WTC11 (cell line): ENCODE measurements around the gene OAS1. TPM values are rescaled to one million over a fixed set of nuclear protein-coding genes. Genes with fewer than 3 reads are reported as not detected.
A peak's percentile ranks its signal among the peaks of the same experiment; 100 is the strongest.
"Not testable (repeated sequence)": the region's sequence is repeated elsewhere in the genome, so short reads cannot be mapped to it uniquely, and the experiment has no call there.

Experiments used
- ATAC-seq: fragments of 200-7000 bp; cut with Tn5 transposase; 2 replicates; pipeline ENCODE4 v1.10.0; 2021; ENCODE audit warnings: mild to moderate bottlenecking, moderate library complexity
- CTCF ChIA-PET: fragments of 300-600 bp; sonication (Branson Sonifier 250); formaldehyde crosslinking; loops from one replicate; lab custom pipeline; 2021; ENCODE audit warnings: antibody characterized with exemption; lab: Charles Lee
- POLR2A ChIA-PET: fragments of 350-600 bp; sonication (Branson Sonifier 250); formaldehyde crosslinking; loops from one replicate; lab custom pipeline; 2021; ENCODE audit warnings: antibody characterized with exemption; lab: Charles Lee
- DNase-seq: peaks from one replicate; pipeline ENCODE4 v3.0.0; 2021; ENCODE audit warnings: low spot score
- H3K27ac Mint-ChIP-seq: 2 replicates; pipeline ENCODE4 v1.8.0; 2021; ENCODE audit warnings: mixed read lengths
- H3K27me3 Mint-ChIP-seq: 2 replicates; pipeline ENCODE4 v1.8.0; 2021; ENCODE audit warnings: low read depth, mild to moderate bottlenecking, moderate library complexity, mixed read lengths
- H3K36me3 Mint-ChIP-seq: 2 replicates; pipeline ENCODE4 v1.8.0; 2021; ENCODE audit warnings: mixed read lengths
- H3K4me1 Mint-ChIP-seq: 2 replicates; pipeline ENCODE4 v1.8.0; 2022; ENCODE audit warnings: mixed read lengths
- H3K4me3 Mint-ChIP-seq: 2 replicates; pipeline ENCODE4 v1.8.0; 2021; ENCODE audit warnings: mild to moderate bottlenecking, moderate library complexity, mixed read lengths
- H3K9me3 Mint-ChIP-seq: 2 replicates; pipeline ENCODE4 v1.8.0; 2021; ENCODE audit warnings: mixed read lengths
- ARID4B ChIP-seq: sonication (generic); formaldehyde crosslinking; IDR thresholded peaks from 2 replicates; pipeline ENCODE4 v1.8.0; 2023; ENCODE audit warnings: missing genetic modification reagents, mild to moderate bottlenecking, borderline replicate concordance
- GTF2I ChIP-seq: fragments of 250-450 bp; sonication (Bioruptor Pico); conservative IDR thresholded peaks from 2 replicates; pipeline ENCODE4 v1.4.0; 2021; ENCODE audit warnings: mild to moderate bottlenecking
- IRF2 ChIP-seq: sonication (generic); formaldehyde crosslinking; IDR thresholded peaks from 2 replicates; pipeline ENCODE4 v1.8.0; 2022; ENCODE audit warnings: low read depth, missing genetic modification reagents, borderline replicate concordance
- MAX ChIP-seq: sonication (generic); formaldehyde crosslinking; IDR thresholded peaks from 2 replicates; pipeline ENCODE4 v1.8.0; 2022; ENCODE audit warnings: mild to moderate bottlenecking, missing genetic modification reagents
- NFATC4 ChIP-seq: fragments of 250-450 bp; sonication (Bioruptor Pico); IDR thresholded peaks from 2 replicates; pipeline ENCODE4 v1.9.0; 2021; ENCODE audit warnings: mild to moderate bottlenecking
- NFYB ChIP-seq: sonication (generic); formaldehyde crosslinking; conservative IDR thresholded peaks from 2 replicates; pipeline ENCODE4 v1.8.0; 2022; ENCODE audit warnings: low read depth, missing genetic modification reagents
- NR2C2 ChIP-seq: sonication (generic); formaldehyde crosslinking; IDR thresholded peaks from 2 replicates; pipeline ENCODE4 v1.8.0; 2022; ENCODE audit warnings: mild to moderate bottlenecking, missing genetic modification reagents
- OVOL2 ChIP-seq: fragments of 250-450 bp; sonication (Bioruptor Pico); IDR thresholded peaks from 2 replicates; pipeline ENCODE4 v1.9.0; 2021; ENCODE audit warnings: mild to moderate bottlenecking, borderline replicate concordance
- PRRX2 ChIP-seq: fragments of 250-450 bp; sonication (Bioruptor Pico); IDR thresholded peaks from 2 replicates; pipeline ENCODE4 v1.8.0; 2021; ENCODE audit warnings: mild to moderate bottlenecking
- RELA ChIP-seq: sonication (generic); formaldehyde crosslinking; IDR thresholded peaks from 2 replicates; pipeline ENCODE4 v1.8.1; 2022; ENCODE audit warnings: missing genetic modification reagents, mild to moderate bottlenecking, borderline replicate concordance
- TEAD4 ChIP-seq: sonication (generic); formaldehyde crosslinking; IDR thresholded peaks from 2 replicates; pipeline ENCODE4 v1.8.0; 2022; ENCODE audit warnings: mild to moderate bottlenecking, missing genetic modification reagents
- USF1 ChIP-seq: sonication (generic); formaldehyde crosslinking; IDR thresholded peaks from 2 replicates; pipeline ENCODE4 v1.8.0; 2022; ENCODE audit warnings: mild to moderate bottlenecking, missing genetic modification reagents
- ZBTB21 ChIP-seq: sonication (generic); formaldehyde crosslinking; IDR thresholded peaks from 2 replicates; pipeline ENCODE4 v1.8.1; 2023; ENCODE audit warnings: mild to moderate bottlenecking, missing genetic modification reagents, borderline replicate concordance
- ZMAT4 ChIP-seq: fragments of 250-450 bp; sonication (Bioruptor Pico); IDR thresholded peaks from 2 replicates; pipeline ENCODE4 v1.9.0; 2021; ENCODE audit warnings: mild to moderate bottlenecking
- ZNF317 ChIP-seq: sonication (generic); formaldehyde crosslinking; IDR thresholded peaks from 2 replicates; pipeline ENCODE4 v1.8.1; 2023; ENCODE audit warnings: low read depth, mild to moderate bottlenecking, moderate library complexity, missing genetic modification reagents, borderline replicate concordance
- total RNA-seq: library from RNA; stranded (reverse); gene quantifications from 3 replicates; pipeline ENCODE4 v1.2.3, GENCODE V29; 2021

Gene OAS1
- total RNA-seq, 1 experiment from 2014 or later, result 0.24 TPM

- Mint-ChIP-seq H3K4me1 (0 out of 2 replicates have a peak, but pooled peaks cover 3% of the 10 kb centered on the region), H3K9me3 (peaks cover 35% of the 10 kb centered on the region), H3K36me3 (peaks cover 13% of the 10 kb centered on the region), H3K4me3 (no peak overlapping the region), H3K27me3 (peaks cover 8% of the 10 kb centered on the region; the same call in 1 of the 2 replicates), H3K27ac (no peak overlapping the region)
- peak; percentile 63 for TF ChIP-seq GTF2I (CRISPR knock-in tag)
- TF ChIP-seq MAX (CRISPR knock-in tag), result no peak
- peak; percentile 62; the same call in 1 of the 2 replicates for TF ChIP-seq ZNF317 (CRISPR knock-in tag)
- no peak for TF ChIP-seq RELA (CRISPR knock-in tag)
- ChIA-PET CTCF (no interaction called here), POLR2A (no interaction called here)
- no peak for DNase-seq
- ATAC-seq, result no peak
These were observed 6.4 kb downstream of the OAS1 start for GRCh38 chr12:112913038-112913688.

- H3K4me1 Mint-ChIP-seq, H3K27me3 Mint-ChIP-seq, ATAC-seq, CTCF ChIA-PET, DNase-seq, H3K4me3 Mint-ChIP-seq, H3K27ac Mint-ChIP-seq, POLR2A ChIA-PET: not testable (repeated sequence)
- peaks cover 36% of the 10 kb centered on the region for H3K9me3 Mint-ChIP-seq
- peaks cover 13% of the 10 kb centered on the region for H3K36me3 Mint-ChIP-seq
These were observed 7.1 kb downstream of the OAS1 start for GRCh38 chr12:112913888-112914287.

- H3K36me3 Mint-ChIP-seq, result peaks cover 13% of the 10 kb centered on the region
- ATAC-seq (no peak), DNase-seq (no peak)
- CTCF ChIA-PET, result interaction anchor here (1.0 to 1.1 kb wide), 2 partner anchors 77 to 93 kb away, joined by 3 read pairs; no protein-coding TSS in a partner anchor
- peaks cover 10% of the 10 kb centered on the region for H3K27me3 Mint-ChIP-seq
- no peak for TF ChIP-seq IRF2 (CRISPR knock-in tag)
- H3K27ac Mint-ChIP-seq, result no peak overlapping the region
- no peak overlapping the region for H3K4me3 Mint-ChIP-seq
- no peaks in the 10 kb centered on the region for H3K4me1 Mint-ChIP-seq
- POLR2A ChIA-PET, result no interaction called here
- H3K9me3 Mint-ChIP-seq, result peaks cover 36% of the 10 kb centered on the region
These were observed 9.5 kb downstream of the OAS1 start for GRCh38 chr12:112916270-112916669.

- Mint-ChIP-seq H3K27ac (no peak overlapping the region), H3K36me3 (peaks cover 3% of the 10 kb centered on the region), H3K4me1 (no peaks in the 10 kb centered on the region), H3K27me3 (peaks cover 14% of the 10 kb centered on the region), H3K4me3 (no peak overlapping the region), H3K9me3 (peaks cover 23% of the 10 kb centered on the region)
- CTCF ChIA-PET, result interaction anchor here (0.8 kb wide), 1 partner anchor 19 kb away, joined by 4 read pairs; no protein-coding TSS in a partner anchor
- ATAC-seq, result no peak
- DNase-seq, result no peak
- TF ChIP-seq NR2C2 (CRISPR knock-in tag) (no peak), ZBTB21 (CRISPR knock-in tag) (no peak), NFATC4 (CRISPR knock-in tag) (no peak), RELA (CRISPR knock-in tag) (no peak), USF1 (CRISPR knock-in tag) (no peak), OVOL2 (CRISPR knock-in tag) (no peak), NFYB (CRISPR knock-in tag) (no peak), ZMAT4 (CRISPR knock-in tag) (no peak), PRRX2 (CRISPR knock-in tag) (no peak), TEAD4 (CRISPR knock-in tag) (no peak), ARID4B (no peak)
- POLR2A ChIA-PET, result no interaction called here
These were observed 12.4 kb downstream of the OAS1 start for GRCh38 chr12:112919121-112919520.
